HG02798 (cell line): Measurements from ENCODE around the gene SLC39A11.
"Not testable (repeated sequence)": the region's sequence is repeated elsewhere in the genome, so short reads cannot be mapped to it uniquely, and the experiment has no call there.

ENCODE experiments used
- ATAC-seq: cut with Tn5 transposase; IDR thresholded peaks from one replicate; pipeline ENCODE4 v1.9.1; 2021; ENCODE audit warnings: mild to moderate bottlenecking; ENCODE audit not compliant: unreplicated experiment, poor library complexity

SLC39A11 gene

GRCh38 chr17:72710834-72711233 is 381.7 kb downstream of the SLC39A11 start:
- ATAC-seq, result no peak

- ATAC-seq, result no peak
Observed at GRCh38 chr17:72710202-72710601, 382.3 kb downstream of the SLC39A11 start.

GRCh38 chr17:72708682-72709081 is 383.8 kb downstream of the SLC39A11 start:
- not testable (repeated sequence) for ATAC-seq

- ATAC-seq, result no peak
Observed at GRCh38 chr17:72707881-72708280, 384.6 kb downstream of the SLC39A11 start.

- no peak for ATAC-seq
Observed at GRCh38 chr17:72706396-72706981, 386.0 kb downstream of the SLC39A11 start.

- ATAC-seq, result peak; percentile 86
Observed at GRCh38 chr17:72705905-72706395, 386.5 kb downstream of the SLC39A11 start.

- ATAC-seq, result no peak
Observed at GRCh38 chr17:72702998-72703397, 389.5 kb downstream of the SLC39A11 start.

GRCh38 chr17:72702136-72702735 is 390.3 kb downstream of the SLC39A11 start:
- ATAC-seq, result no peak

- no peak for ATAC-seq
Observed at GRCh38 chr17:72700226-72700625, 392.3 kb downstream of the SLC39A11 start.

- ATAC-seq, result no peak
Observed at GRCh38 chr17:72699545-72699944, 392.9 kb downstream of the SLC39A11 start.

- no peak for ATAC-seq
Observed at GRCh38 chr17:72697602-72698146, 394.8 kb downstream of the SLC39A11 start.

- no peak for ATAC-seq
Observed at GRCh38 chr17:72696721-72697120, 395.8 kb downstream of the SLC39A11 start.

- no peak for ATAC-seq
Observed at GRCh38 chr17:72696156-72696555, 396.3 kb downstream of the SLC39A11 start.

GRCh38 chr17:72693956-72694355 is 398.5 kb downstream of the SLC39A11 start:
- ATAC-seq, result no peak

- no peak for ATAC-seq
Observed at GRCh38 chr17:72693151-72693878, 399.2 kb downstream of the SLC39A11 start.

- no peak for ATAC-seq
Observed at GRCh38 chr17:72692676-72693075, 399.8 kb downstream of the SLC39A11 start.

- no peak for ATAC-seq
Observed at GRCh38 chr17:72691586-72691985, 400.9 kb downstream of the SLC39A11 start.

- no peak for ATAC-seq
Observed at GRCh38 chr17:72691017-72691416, 401.5 kb downstream of the SLC39A11 start.

GRCh38 chr17:72687886-72688285 is 404.6 kb downstream of the SLC39A11 start:
- ATAC-seq, result no peak

GRCh38 chr17:72684405-72685020 is 408.0 kb downstream of the SLC39A11 start:
- ATAC-seq, result no peak
